Measurements from ENCODE around the gene BBLN. TPM values are rescaled to one million over a fixed set of nuclear protein-coding genes. Genes with fewer than 3 reads are reported as not detected.
A peak's percentile ranks its signal among the peaks of the same experiment; 100 is the strongest.
"Not testable (repeated sequence)": the region's sequence is repeated elsewhere in the genome, so short reads cannot be mapped to it uniquely, and the experiment has no call there.

Gene BBLN, protein sequence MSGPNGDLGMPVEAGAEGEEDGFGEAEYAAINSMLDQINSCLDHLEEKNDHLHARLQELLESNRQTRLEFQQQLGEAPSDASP
- total RNA-seq = 36.1 TPM
- long read RNA-seq, transcript C9orf16-201 (2 exons, 713 nt) = major isoform, 25 of 26 reads
- long read RNA-seq, partial matches to known transcripts = 0 of 26 reads
- long read RNA-seq, other reads (novel, unspliced or antisense) = 1 of 26 reads

DNA sequence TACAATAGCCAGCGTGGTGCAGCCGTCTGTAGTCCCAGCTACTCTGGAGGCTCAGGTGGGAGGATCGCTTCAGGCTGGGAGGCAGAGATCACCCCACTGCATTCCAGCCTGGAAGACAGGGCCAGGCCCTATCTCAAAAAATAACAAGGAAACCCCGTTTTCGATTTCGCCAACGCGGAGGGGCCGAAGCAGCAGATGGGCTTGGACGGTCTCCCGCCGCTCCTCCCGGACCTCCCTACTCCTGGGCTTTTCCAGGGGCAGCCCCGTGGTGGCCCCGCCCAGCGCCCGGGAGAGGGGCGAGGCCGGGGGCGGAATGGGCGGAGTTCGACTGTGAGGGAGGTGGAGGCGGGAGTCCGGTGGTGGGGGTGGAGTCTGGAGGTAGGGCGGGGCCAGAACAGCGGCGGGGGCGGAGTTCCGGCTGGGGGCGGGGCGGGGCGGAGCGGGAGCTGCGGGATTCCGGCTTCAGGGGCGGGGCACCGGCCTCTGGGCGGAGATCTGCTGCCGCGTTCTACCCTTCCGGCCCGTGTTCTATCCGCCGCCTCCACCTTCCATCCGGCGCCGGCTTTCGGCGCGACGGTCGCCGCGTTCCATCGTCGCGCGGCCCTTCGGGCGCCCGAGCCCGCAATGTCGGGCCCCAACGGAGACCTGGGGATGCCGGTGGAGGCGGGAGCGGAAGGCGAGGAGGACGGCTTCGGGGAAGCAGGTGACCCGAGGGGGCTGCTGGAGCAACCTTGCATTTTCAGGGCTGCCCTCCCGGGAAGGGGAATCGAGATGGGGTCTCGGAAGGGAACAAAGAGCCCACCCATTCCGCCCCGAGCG lies at the start of gene BBLN:
TSS of gene BBLN (plus strand) at position 482 of the 819 bp plus-strand sequence. CDS start at position 625, 143 bp downstream.
- intact Hi-C loops (cut with DNase I) = loop anchor here (2.0 kb wide), 1 partner anchor 33 kb away; the partner anchor contains the start of gene PTGES2

GRCh38 chr9:128111726-128112125 lies 48.3 kb upstream of the BBLN start:
- intact Hi-C loops (cut with DNase I); ATAC-seq; DNase-seq (ENCODE audit: missing footprints): not testable (repeated sequence)

More for the DNA sequence above, at the start of gene BBLN:
- DNase-seq (ENCODE audit: missing footprints) (peak; percentile 97), ATAC-seq (peak; percentile 96)

DNA sequence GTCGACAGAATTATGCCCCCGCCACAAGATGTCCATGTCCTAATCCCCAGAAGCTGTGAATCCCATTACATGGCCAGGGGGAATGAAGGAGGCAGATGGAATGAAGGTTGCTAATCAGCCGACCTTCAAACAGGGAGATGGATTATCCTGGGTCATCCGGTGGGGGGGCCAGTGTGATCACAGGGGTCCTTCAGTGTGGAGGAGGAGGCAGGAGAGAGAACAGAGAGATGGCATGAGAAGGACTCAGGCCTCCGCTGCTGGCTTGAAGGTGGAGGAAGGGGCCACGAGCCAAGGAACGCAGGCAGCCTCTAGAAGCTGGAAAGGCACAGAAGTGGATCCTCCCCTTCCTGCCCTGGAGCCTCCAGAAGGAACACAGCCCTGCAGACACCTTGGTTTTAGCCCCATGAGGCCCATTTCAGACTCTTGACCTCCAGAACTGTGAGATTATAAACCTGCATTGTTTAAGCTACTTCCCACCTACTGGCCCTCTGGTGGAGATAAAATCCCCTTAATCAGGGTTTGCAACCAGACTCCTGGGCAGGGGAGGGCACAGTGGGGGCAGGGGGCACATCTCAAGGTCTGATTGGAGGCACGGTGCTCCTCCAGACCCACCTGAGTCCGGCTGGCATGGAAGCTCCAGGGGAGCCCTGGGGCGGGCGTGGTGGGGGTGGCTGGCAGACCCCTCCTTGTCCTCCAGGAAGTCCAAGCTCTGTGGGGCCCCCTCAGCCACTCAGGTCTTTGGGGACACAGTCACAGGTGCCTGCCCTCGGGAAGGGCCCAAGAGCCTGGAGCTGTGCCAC lies 46.3 kb upstream of the BBLN start:
- intact Hi-C loops (cut with DNase I) = no loop called here
- DNase-seq (ENCODE audit: missing footprints) = no peak
- no peak for ATAC-seq

DNA sequence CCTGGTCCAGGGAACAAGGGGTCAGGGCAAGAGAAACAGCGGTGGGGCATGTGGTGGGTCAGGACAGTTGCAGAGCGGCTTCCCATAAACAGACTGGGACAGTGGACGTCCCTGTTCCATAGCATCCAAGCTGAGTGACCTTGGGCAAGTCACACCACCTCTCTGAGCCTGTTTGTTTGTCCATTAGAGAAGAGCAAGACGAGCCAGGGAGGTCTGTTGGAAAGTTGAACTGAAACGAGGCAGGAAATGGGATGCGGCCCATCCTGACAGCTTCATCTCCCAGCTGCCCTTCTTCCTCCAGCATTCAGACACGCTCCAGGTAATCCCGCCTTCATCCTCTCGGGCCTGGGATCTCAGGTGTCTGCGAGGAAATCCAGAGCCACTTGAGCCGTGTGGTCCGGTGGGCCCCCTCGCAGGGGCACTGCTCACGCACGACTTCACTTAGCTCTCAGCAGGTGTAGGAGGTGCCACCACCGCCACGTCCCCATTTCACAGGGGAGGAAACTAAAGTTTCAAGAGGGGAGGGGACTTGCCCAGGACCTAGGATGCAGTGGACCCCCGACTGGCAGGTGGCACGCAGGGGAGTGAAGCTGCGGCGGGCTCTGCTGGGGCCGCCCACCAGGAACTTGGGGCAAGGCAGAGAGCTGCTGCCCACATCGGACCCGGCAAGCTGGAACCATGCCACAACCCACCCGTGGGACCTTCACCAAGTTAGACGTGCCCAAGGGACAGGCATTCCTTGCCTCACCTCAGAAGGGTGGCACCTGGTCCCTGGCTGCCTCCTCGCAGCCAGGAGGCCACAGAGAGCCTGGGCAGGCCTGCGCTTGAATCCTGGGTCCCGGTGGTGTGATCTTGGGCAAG lies 45.5 kb upstream of the BBLN start:
- DNase-seq (ENCODE audit: missing footprints) (peak; percentile 37), ATAC-seq (no peak)
- intact Hi-C loops (cut with DNase I) = loop anchor here (5.0 kb wide), 1 partner anchor 172 kb away; no protein-coding TSS in a partner anchor

DNA sequence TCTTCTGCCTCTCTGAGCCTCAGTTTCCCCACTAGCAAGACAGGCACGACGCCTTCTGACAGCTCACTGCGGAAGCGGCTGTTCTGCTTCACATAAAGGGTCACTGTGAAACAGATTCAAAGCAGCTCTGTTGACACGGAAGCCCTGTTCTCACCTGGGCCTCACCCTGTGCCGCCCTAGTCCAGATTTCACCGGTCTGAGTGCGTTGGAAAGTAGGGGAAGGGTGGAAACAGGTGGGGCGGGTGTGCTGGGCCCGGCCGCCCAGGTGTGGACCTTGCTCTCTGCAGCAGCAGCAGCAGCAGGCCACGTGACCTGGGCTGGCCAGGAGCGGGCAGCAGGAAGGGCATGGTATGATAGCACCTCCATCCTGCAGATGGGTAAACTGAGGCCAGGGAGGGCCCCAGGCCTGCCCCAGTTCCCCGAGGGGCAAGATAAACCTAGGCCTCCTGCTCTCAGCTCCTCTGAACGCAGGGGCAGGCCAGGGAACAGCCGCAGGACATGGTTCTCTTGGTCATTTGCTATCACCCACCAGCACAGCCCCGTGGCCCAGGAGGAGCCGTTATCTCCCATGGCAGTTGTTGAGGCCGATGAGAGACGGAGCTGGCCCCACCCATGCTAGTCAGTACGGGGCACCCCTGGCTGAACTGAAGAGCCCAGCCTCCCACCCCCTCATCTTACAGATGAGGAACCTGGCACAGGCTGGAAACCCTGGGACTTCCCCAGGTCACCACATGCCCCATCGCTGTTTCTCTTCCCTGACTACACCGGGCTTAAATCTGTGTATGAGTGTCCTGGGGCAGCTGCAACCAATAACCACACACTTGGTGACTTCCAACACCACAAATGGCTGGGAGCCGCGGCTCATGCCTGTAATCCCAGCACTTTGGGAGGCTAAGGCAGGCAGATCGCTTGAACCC lies 44.6 kb upstream of the BBLN start:
- intact Hi-C loops (cut with DNase I) = loop anchor here (5.0 kb wide), 1 partner anchor 173 kb away; no protein-coding TSS in a partner anchor
- ATAC-seq = no peak

GRCh38 chr9:128116104-128117083 lies 43.7 kb upstream of the BBLN start:
- DNase-seq (ENCODE audit: missing footprints) (peak; percentile 35), ATAC-seq (no peak)
- intact Hi-C loops (cut with DNase I) = loop anchor here (5.0 kb wide), 1 partner anchor 174 kb away; no protein-coding TSS in a partner anchor

More for the DNA sequence above, 44.6 kb upstream of the BBLN start:
- DNase-seq (ENCODE audit: missing footprints) = peak; percentile 50

DNA sequence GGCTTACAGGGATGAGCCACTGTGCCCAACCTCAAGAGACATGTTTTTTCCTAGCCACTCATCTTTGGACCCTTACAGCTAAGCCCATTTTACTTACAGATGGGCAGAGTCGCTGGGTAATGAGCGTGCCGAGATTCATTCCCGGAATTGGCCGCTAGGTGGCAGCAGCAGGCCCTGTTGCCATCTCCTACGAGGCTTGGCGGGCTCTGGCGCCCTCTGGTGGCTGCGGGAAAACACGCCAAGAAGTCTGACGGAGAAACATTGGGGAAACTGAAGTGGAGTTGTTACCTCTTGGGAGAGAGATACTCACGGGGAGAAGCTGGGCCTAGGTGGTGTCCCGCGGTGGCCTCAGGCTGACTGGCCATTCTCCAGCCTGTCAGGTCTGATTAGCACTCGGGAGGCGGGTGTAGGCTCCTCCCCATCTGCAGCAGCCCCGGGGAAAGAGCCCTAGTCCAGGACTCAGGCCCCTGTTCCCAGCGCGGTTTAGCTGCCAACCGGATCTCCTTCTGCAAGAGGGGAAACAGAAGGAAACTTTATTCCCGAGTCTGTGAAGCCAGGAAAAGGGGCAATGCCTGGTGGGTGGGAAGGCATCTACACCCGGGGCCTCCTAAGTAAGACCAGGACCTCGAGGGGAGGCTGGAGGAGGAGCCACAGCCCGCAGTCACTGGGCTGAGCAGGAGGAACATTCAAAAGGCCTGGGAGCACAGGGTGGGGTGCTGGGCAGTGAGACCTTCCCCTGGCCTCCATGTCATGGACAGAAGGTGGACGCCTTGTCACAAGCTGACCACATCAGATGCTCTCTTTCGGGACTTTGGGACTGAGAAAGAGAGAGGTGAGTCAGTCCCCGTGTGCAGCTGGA lies 42.2 kb upstream of the BBLN start:
- ATAC-seq (peak; percentile 69), DNase-seq (ENCODE audit: missing footprints) (peak; percentile 97)
- intact Hi-C loops (cut with DNase I) = loop anchor here (5.0 kb wide), 1 partner anchor 176 kb away; no protein-coding TSS in a partner anchor

DNA sequence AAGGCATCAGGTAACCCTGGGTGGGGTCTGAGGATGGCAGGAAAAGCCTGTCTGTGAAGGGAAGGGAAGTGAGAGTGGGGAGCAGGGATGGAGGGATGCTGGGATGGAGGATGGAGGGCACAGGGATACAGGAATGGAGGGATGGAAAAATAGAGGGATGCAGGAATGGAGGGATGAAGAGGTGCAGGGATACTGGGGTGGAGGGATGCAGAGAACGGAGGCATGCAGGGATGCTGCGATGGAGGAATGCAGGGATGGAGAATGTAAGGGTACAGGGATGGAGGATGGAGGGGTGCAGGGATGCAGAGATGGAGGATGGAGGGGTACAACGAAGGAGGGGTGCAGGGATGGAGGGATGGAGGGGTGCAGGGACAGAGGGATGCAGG lies 41.6 kb upstream of the BBLN start:
- intact Hi-C loops (cut with DNase I) = loop anchor here (5.0 kb wide), 1 partner anchor 176 kb away; no protein-coding TSS in a partner anchor
- DNase-seq (ENCODE audit: missing footprints) (no peak), ATAC-seq (no peak)

DNA sequence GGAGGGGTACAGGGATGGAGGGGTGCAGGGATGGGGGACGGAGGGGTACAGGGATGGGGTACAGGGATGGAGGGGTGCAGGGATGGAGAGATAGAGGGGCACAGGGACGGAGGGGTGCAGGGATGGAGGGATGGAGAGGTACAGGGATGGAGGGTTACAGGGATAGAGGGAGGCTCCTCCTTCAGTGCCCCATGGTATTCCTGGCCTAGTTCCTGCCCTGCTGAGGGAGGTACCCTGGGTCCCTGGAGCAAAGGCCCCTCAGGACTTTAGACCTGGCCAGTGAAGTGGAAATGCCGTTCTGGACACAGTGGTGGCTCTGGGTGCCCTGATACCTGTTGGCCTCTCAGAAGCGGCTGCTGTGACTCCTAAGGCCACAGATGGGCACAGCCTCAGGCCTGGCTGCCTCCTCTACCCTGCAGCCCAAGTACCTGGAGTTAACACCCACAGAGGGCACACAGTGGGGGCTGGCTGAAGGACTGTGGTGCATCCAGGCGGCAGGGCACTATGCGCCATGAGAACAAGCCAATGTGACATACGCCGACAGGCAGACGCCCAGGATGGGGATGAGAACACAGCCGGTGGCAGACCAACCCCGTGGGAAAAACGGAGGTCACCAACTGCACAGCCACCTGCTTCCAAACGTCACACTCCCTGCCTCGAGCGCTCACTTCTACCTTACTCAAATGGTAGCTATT lies 40.9 kb upstream of the BBLN start:
- peak; percentile 14 for DNase-seq (ENCODE audit: missing footprints)
- intact Hi-C loops (cut with DNase I) = loop anchor here (5.0 kb wide), 1 partner anchor 177 kb away; no protein-coding TSS in a partner anchor
- no peak for ATAC-seq

DNA sequence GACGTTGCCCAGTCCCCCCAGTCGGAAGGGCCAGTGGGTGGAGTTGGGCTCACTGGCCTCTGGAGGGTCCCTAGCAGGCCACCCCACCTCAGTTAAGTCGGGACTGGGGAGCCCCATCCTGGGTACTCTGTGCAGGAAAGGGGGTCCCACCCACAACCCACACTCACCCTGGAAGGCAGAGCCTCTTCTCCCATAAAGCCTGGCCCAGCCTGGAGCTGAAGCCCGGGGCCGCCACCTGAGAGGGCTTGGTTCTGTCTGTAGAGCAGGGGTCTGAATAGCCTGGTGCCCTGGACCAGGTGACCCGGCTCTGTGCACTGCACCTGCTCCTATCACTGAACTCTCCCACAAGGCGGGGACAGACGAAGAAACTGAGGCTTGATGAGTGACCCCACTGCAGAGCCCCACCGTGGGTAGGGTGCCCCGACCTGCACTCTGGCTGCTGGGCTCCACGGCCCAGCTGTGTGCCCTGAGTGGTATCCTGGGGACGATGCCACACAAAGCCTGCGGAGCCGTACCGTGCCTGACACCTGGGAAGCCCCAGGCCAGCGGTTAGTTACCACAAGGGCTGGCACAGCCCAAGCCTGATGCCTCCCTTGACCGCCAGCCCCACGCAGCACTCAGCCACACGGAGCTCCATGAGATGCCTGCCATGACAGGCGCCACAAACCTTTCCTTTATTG lies 39.9 kb upstream of the BBLN start:
- ATAC-seq (no peak), DNase-seq (ENCODE audit: missing footprints) (peak; percentile 45)
- intact Hi-C loops (cut with DNase I) = no loop called here

GRCh38 chr9:128120741-128121465 lies 39.2 kb upstream of the BBLN start:
- peak; percentile 5 for DNase-seq (ENCODE audit: missing footprints)
- intact Hi-C loops (cut with DNase I) = no loop called here
- no peak for ATAC-seq

DNA sequence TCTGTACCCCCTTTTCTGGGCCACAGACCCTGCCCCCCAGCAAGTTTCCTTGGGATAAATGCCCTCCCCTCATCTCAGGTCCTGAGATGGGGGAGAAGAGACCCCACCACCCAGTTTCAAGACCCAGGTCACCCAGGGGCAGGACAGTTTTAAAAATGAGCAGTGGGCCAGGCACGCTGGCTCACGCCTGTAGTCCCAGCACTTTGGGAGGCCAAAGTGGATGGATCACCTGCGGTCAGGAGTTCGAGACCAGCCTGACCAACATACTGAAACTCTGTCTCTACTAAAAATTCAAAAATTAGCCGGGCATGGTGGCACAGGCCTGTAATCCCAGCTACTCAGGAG lies 38.6 kb upstream of the BBLN start:
- DNase-seq (ENCODE audit: missing footprints) (no peak), ATAC-seq (no peak)
- intact Hi-C loops (cut with DNase I) = no loop called here

All from Right ventricle myocardium inferior (tissue), 1 donor.